ENCODE data around the gene SOD2. TPM values are rescaled to one million over a fixed set of nuclear protein-coding genes. Genes with fewer than 3 reads are reported as not detected.

SOD2 gene
- total and polyA plus RNA-seq, 8 donors: 97.7 to 792 (median 186) TPM

GRCh38 chr6:159650314-159650713, 42.7 kb downstream of the SOD2 start:
- intact Hi-C loops (cut with DNase I): loop anchor here in 1 of 3 donors (10.0 kb wide), 1 partner anchor 476 kb away; no protein-coding TSS in a partner anchor
- Histone ChIP-seq H3K27ac (no peak overlapping the region), H3K4me3 (no peak overlapping the region), H3K4me1 (no peaks in the 10 kb centered on the region), H3K9me3 (no peaks in the 10 kb centered on the region), H3K27me3 (no peaks in the 10 kb centered on the region), H3K36me3 (no peaks in the 10 kb centered on the region)
- DNase-seq (no peak), FAIRE-seq (no peak), ATAC-seq (no peak)
- TF ChIP-seq, protein P1, sequence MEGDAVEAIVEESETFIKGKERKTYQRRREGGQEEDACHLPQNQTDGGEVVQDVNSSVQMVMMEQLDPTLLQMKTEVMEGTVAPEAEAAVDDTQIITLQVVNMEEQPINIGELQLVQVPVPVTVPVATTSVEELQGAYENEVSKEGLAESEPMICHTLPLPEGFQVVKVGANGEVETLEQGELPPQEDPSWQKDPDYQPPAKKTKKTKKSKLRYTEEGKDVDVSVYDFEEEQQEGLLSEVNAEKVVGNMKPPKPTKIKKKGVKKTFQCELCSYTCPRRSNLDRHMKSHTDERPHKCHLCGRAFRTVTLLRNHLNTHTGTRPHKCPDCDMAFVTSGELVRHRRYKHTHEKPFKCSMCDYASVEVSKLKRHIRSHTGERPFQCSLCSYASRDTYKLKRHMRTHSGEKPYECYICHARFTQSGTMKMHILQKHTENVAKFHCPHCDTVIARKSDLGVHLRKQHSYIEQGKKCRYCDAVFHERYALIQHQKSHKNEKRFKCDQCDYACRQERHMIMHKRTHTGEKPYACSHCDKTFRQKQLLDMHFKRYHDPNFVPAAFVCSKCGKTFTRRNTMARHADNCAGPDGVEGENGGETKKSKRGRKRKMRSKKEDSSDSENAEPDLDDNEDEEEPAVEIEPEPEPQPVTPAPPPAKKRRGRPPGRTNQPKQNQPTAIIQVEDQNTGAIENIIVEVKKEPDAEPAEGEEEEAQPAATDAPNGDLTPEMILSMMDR (IDR thresholded peaks at IDR 0.05): no peak
- 89 to 91% methylated on average over 8 of the region's 8 CpGs for WGBS, 2 donors

- FAIRE-seq (no peak), ATAC-seq (no peak), DNase-seq (no peak)
- no peaks in the 10 kb centered on the region for H3K27me3 ChIP-seq
- H3K36me3 ChIP-seq: no peaks in the 10 kb centered on the region
- no peak overlapping the region for H3K27ac ChIP-seq
- no peaks in the 10 kb centered on the region for H3K9me3 ChIP-seq
- H3K4me3 ChIP-seq: no peak overlapping the region
- no peaks in the 10 kb centered on the region for H3K4me1 ChIP-seq
- intact Hi-C loops (cut with DNase I): loop anchor here in 1 of 3 donors (10.0 kb wide), 1 partner anchor 475 kb away; no protein-coding TSS in a partner anchor
- TF ChIP-seq, protein P1 (IDR thresholded peaks at IDR 0.05): no peak
- WGBS, 2 donors: 87 to 88% methylated on average over 7 of the region's 7 CpGs
Measured at GRCh38 chr6:159649441-159649840, 43.6 kb downstream of the SOD2 start.

DNA sequence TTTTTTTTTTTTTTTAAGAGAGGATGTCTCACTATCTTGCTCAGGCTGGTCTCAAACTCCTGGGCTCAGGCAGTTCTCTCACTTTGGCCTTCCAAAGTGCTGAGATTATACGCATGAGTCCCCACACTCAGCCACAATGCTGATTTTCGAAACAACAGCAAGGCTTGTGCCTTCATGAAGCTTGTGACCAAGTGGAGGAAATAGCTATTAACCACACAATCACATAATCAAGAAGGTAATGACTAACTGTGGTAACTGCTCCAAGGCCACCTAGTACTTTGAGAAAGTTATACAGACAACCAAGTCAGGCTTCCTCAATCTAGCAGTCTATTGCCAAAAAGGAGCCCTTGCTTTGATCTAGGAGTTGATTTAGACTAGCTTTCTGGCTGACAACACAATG, 46.3 kb downstream of the SOD2 start:
- DNase-seq: no peak
- FAIRE-seq: no peak
- H3K27me3 ChIP-seq: no peaks in the 10 kb centered on the region

GRCh38 chr6:159646116-159646515, 46.9 kb downstream of the SOD2 start:
- TF ChIP-seq, protein P1 (IDR thresholded peaks at IDR 0.05): no peak
- Histone ChIP-seq H3K36me3 (no peaks in the 10 kb centered on the region), H3K9me3 (no peaks in the 10 kb centered on the region), H3K27ac (no peak overlapping the region), H3K27me3 (no peaks in the 10 kb centered on the region), H3K4me1 (no peaks in the 10 kb centered on the region), H3K4me3 (no peak overlapping the region)
- ATAC-seq (no peak), DNase-seq (no peak), FAIRE-seq (no peak)
- WGBS, 2 donors: 82 to 91% methylated on average over 1 of the region's 1 CpG
- intact Hi-C loops (cut with DNase I): loop anchor here in 1 of 3 donors (10.0 kb wide), 1 partner anchor 471 kb away; no protein-coding TSS in a partner anchor

More for the DNA sequence above, 46.3 kb downstream of the SOD2 start:
- intact Hi-C loops (cut with DNase I): loop anchor here in 1 of 3 donors (10.0 kb wide), 1 partner anchor 472 kb away; no protein-coding TSS in a partner anchor
- WGBS, 2 donors: 68 to 74% methylated on average over 2 of the region's 2 CpGs
- peak in 3 of 4 donors; percentile 46 to 61 (median 50) for ATAC-seq
- Histone ChIP-seq H3K4me3 (no peak overlapping the region), H3K9me3 (no peaks in the 10 kb centered on the region), H3K36me3 (no peaks in the 10 kb centered on the region), H3K27ac (no peak overlapping the region), H3K4me1 (no peaks in the 10 kb centered on the region)
- TF ChIP-seq, protein P1 (IDR thresholded peaks at IDR 0.05): no peak

- TF ChIP-seq, protein P1 (IDR thresholded peaks at IDR 0.05): no peak
- intact Hi-C loops (cut with DNase I): loop anchor here in 1 of 3 donors (10.0 kb wide), 1 partner anchor 471 kb away; no protein-coding TSS in a partner anchor
- H3K9me3 ChIP-seq: no peaks in the 10 kb centered on the region
- H3K36me3 ChIP-seq: no peaks in the 10 kb centered on the region
- ATAC-seq (no peak), DNase-seq (no peak), FAIRE-seq (no peak)
- H3K27me3 ChIP-seq: no peaks in the 10 kb centered on the region
- no peak overlapping the region for H3K4me3 ChIP-seq
- WGBS, 2 donors: 92 to 95% methylated on average over 4 of the region's 4 CpGs
- no peaks in the 10 kb centered on the region for H3K4me1 ChIP-seq
- no peak overlapping the region for H3K27ac ChIP-seq
Measured at GRCh38 chr6:159645640-159646039, 47.4 kb downstream of the SOD2 start.
